Peyer's patch (tissue), 4 donors: Measurements from ENCODE around the gene EXOC3L4.

Experiments
- CTCF ChIP-seq, 6 experiments: fragments of 450-650 bp in 4 of 6; fragments of 200-600 bp in 2 of 6; sonication (generic) in 1 of 6; IDR thresholded peaks; one replicate each; pipeline ENCODE4 v1.5.1; 2017 to 2019; ENCODE audit warnings: antibody characterized with exemption in 6 of 6, mild to moderate bottlenecking in 3 of 6, moderate library complexity in 1 of 6
- POLR2A ChIP-seq, 2 donors: fragments of 450-650 bp; IDR thresholded peaks; one replicate each; pipeline ENCODE4 v1.5.1; 2017; ENCODE audit warnings: antibody characterized with exemption in 2 of 2, mild to moderate bottlenecking in 2 of 2, moderate library complexity in 2 of 2

- TF ChIP-seq POLR2A (IDR thresholded peaks at IDR 0.05), result no peak
- no peak for TF ChIP-seq CTCF (IDR thresholded peaks at IDR 0.05)
Observed at GRCh38 chr14:103102689-103103260, 8.2 kb downstream of the EXOC3L4 start.
